H1 (cell line): ENCODE data around the gene YWHAQ. TPM values are rescaled to one million over a fixed set of nuclear protein-coding genes. Genes with fewer than 3 reads are reported as not detected.

Experiments
- CTCF ChIA-PET: fragments of 300-600 bp; sonication (Branson Sonifier 250); formaldehyde crosslinking; loops from one replicate; lab custom pipeline; 2021; ENCODE audit not compliant: partially characterized antibody; lab: Charles Lee
- POLR2A ChIA-PET: fragments of 300-600 bp; sonication (Branson Sonifier 250); formaldehyde crosslinking; loops from one replicate; lab custom pipeline; 2021; ENCODE audit warnings: inconsistent platforms; ENCODE audit not compliant: partially characterized antibody; lab: Charles Lee
- DNase-seq, 2 experiments: peaks; one replicate each; pipeline versions ENCODE4 v3.0.0 to v3.0.0-alpha.2; 2010 to 2022; ENCODE audit warnings: low spot score in 2 of 2, low read depth in 1 of 2, mixed read lengths in 1 of 2
- FAIRE-seq: peaks from 2 replicates; lab custom pipeline; 2011; peaks lifted over from hg19 to GRCh38; lab: Jason Lieb, UNC
- H2AFZ ChIP-seq: 2 replicates; pipeline ENCODE4 v1.8.1; 2012; ENCODE audit warnings: low read length, inconsistent platforms
- H2AK5ac ChIP-seq: 2 replicates; pipeline ENCODE4 v1.6.1; 2013; ENCODE audit warnings: low read depth, low read length
- H2BK120ac ChIP-seq: replicated peaks from 2 replicates; pipeline ENCODE3; 2013; ENCODE audit warnings: low read depth, low read length, inconsistent platforms
- H2BK12ac ChIP-seq: 2 replicates; pipeline ENCODE4 v1.6.1; 2013; ENCODE audit warnings: low read depth, low read length
- H2BK15ac ChIP-seq: 2 replicates; pipeline ENCODE4 v1.6.1; 2013; ENCODE audit warnings: low read length
- H2BK20ac ChIP-seq: 2 replicates; pipeline ENCODE4 v1.6.1; 2013; ENCODE audit warnings: low read length
- H2BK5ac ChIP-seq: 2 replicates; pipeline ENCODE4 v1.6.1; 2013; ENCODE audit warnings: low read depth, low read length
- H3K14ac ChIP-seq: 2 replicates; pipeline ENCODE4 v1.6.1; 2013; ENCODE audit warnings: inconsistent platforms; ENCODE audit not compliant: insufficient read length
- H3K18ac ChIP-seq: 2 replicates; pipeline ENCODE4 v1.6.1; 2013; ENCODE audit warnings: low read length; ENCODE audit errors: extremely low read depth
- H3K23ac ChIP-seq: 2 replicates; pipeline ENCODE4 v1.6.1; 2013; ENCODE audit warnings: inconsistent platforms; ENCODE audit not compliant: insufficient read length
- H3K23me2 ChIP-seq: 2 replicates; pipeline ENCODE4 v1.6.1; 2013; ENCODE audit warnings: low read depth, low read length
- H3K27ac ChIP-seq: 2 replicates; pipeline ENCODE4 v1.6.1; 2011; ENCODE audit warnings: low read depth, low read length, inconsistent platforms
- H3K27me3 ChIP-seq, 4 experiments: replicated peaks in 1 of 4; 1 replicate in 1 of 4; 2 replicates in 3 of 4; pipeline versions ENCODE4 v1.6.1 to v1.8.1; 2011 to 2013; ENCODE audit warnings: low read length in 3 of 4, mild to moderate bottlenecking in 3 of 4, inconsistent platforms in 2 of 4, mixed read lengths in 2 of 4, moderate library complexity in 1 of 4; ENCODE audit not compliant: control insufficient read depth in 3 of 4, insufficient read depth in 3 of 4; ENCODE audit errors: extremely low read depth in 1 of 4
- H3K36me3 ChIP-seq, 4 experiments: 2 replicates each; pipeline versions ENCODE4 v1.6.1 to v1.8.1; 2011 to 2013; ENCODE audit warnings: mild to moderate bottlenecking in 4 of 4, low read length in 3 of 4, moderate library complexity in 2 of 4, control low read depth in 1 of 4, inconsistent platforms in 1 of 4; ENCODE audit not compliant: insufficient read depth in 4 of 4, control insufficient read depth in 2 of 4
- H3K4ac ChIP-seq: replicated peaks from 2 replicates; pipeline ENCODE3; 2013; ENCODE audit warnings: low read length, low read depth, mixed read lengths, inconsistent platforms; ENCODE audit not compliant: insufficient read length
- H3K4me1 ChIP-seq, 4 experiments: replicated peaks in 1 of 4; 1 replicate in 1 of 4; 2 replicates in 3 of 4; pipeline versions ENCODE4 v1.6.1 to v1.8.1; 2011 to 2013; ENCODE audit warnings: low read length in 3 of 4, inconsistent platforms in 2 of 4, mixed read lengths in 1 of 4; ENCODE audit not compliant: insufficient read depth in 4 of 4, control insufficient read depth in 3 of 4
- H3K4me2 ChIP-seq, 2 experiments: 2 replicates each; pipeline versions ENCODE4 v1.6.1 to v1.8.1; 2011 to 2013; ENCODE audit warnings: low read depth in 2 of 2, low read length in 2 of 2, control low read depth in 1 of 2, inconsistent platforms in 1 of 2, mild to moderate bottlenecking in 1 of 2; ENCODE audit not compliant: insufficient read depth in 1 of 2
- H3K4me3 ChIP-seq, 4 experiments: fragments of 200-600, 300-600 bp in 1 of 4; sonication (generic), shearing (Covaris generic), sonication (Bioruptor Twin) in 1 of 4; 2 replicates each; pipeline versions ENCODE4 v1.5.1 to v1.8.1; 2011 to 2016; ENCODE audit warnings: low read length in 4 of 4, low read depth in 3 of 4, control low read depth in 2 of 4, inconsistent platforms in 2 of 4, mild to moderate bottlenecking in 2 of 4, mixed read lengths in 1 of 4, moderate library complexity in 1 of 4; ENCODE audit not compliant: insufficient read depth in 2 of 4; ENCODE audit errors: extremely low read depth in 1 of 4
- H3K56ac ChIP-seq: replicated peaks from 2 replicates; pipeline ENCODE3; 2013; ENCODE audit warnings: low read depth, mild to moderate bottlenecking, mixed read lengths, low read length, inconsistent platforms; ENCODE audit not compliant: insufficient read length
- H3K79me1 ChIP-seq: 2 replicates; pipeline ENCODE4 v1.6.1; 2013; ENCODE audit warnings: low read depth, low read length, control low read depth
- H3K79me2 ChIP-seq, 2 experiments: 2 replicates each; pipeline versions ENCODE4 v1.6.1 to v1.8.1; 2012 to 2013; ENCODE audit warnings: low read length in 2 of 2, mild to moderate bottlenecking in 2 of 2, inconsistent platforms in 1 of 2; ENCODE audit not compliant: insufficient read depth in 2 of 2, control insufficient read depth in 1 of 2
- H3K9ac ChIP-seq, 4 experiments: replicated peaks in 1 of 4; 1 replicate in 1 of 4; 2 replicates in 3 of 4; pipeline versions ENCODE4 v1.6.1 to v1.8.1; 2011 to 2013; ENCODE audit warnings: low read depth in 3 of 4, low read length in 3 of 4, control low read depth in 2 of 4, mild to moderate bottlenecking in 2 of 4, moderate library complexity in 2 of 4, inconsistent platforms in 1 of 4; ENCODE audit errors: extremely low read depth in 1 of 4
- H3K9me3 ChIP-seq, 2 experiments: 2 replicates each; pipeline versions ENCODE4 v1.6.1 to v1.8.1; 2012 to 2013; ENCODE audit warnings: mild to moderate bottlenecking in 2 of 2, moderate library complexity in 2 of 2, control low read depth in 1 of 2, inconsistent platforms in 1 of 2, low read depth in 1 of 2, low read length in 1 of 2, mixed read lengths in 1 of 2; ENCODE audit not compliant: insufficient read depth in 2 of 2
- H4K20me1 ChIP-seq, 2 experiments: replicated peaks in 1 of 2; 2 replicates each; pipeline versions ENCODE3 to v1.8.1; 2011 to 2013; ENCODE audit warnings: inconsistent platforms in 2 of 2, low read length in 2 of 2, mild to moderate bottlenecking in 1 of 2; ENCODE audit not compliant: insufficient read depth in 2 of 2, control insufficient read depth in 1 of 2
- H4K5ac ChIP-seq: 2 replicates; pipeline ENCODE4 v1.6.1; 2013; ENCODE audit warnings: low read length, low read depth, mixed read lengths, inconsistent platforms; ENCODE audit not compliant: insufficient read length
- H4K8ac ChIP-seq: 2 replicates; pipeline ENCODE4 v1.8.0; 2013; ENCODE audit warnings: mild to moderate bottlenecking, moderate library complexity, low read length, inconsistent platforms; ENCODE audit not compliant: insufficient read depth; ENCODE audit errors: extremely low read depth
- H4K91ac ChIP-seq: replicated peaks from 2 replicates; pipeline ENCODE3; 2013; ENCODE audit warnings: low read length, mixed read lengths, inconsistent platforms; ENCODE audit not compliant: insufficient read length
- ASH2L ChIP-seq: fragments of 200-600, 300-600 bp; sonication (generic); IDR thresholded peaks from one replicate; pipeline ENCODE4 v1.7.1; 2017; ENCODE audit warnings: low read length
- CBX8 ChIP-seq: fragments of 300-800, 300-1000 bp; sonication (generic); IDR thresholded peaks from 2 replicates; pipeline ENCODE4 v1.7.1; 2016; ENCODE audit warnings: low read depth, low read length, borderline replicate concordance
- CREB1 ChIP-seq: IDR thresholded peaks from 2 replicates; pipeline ENCODE4 v1.6.1; 2012; ENCODE audit warnings: inconsistent platforms
- EGR1 ChIP-seq: IDR thresholded peaks from 2 replicates; pipeline ENCODE4 v1.6.1; 2011; ENCODE audit warnings: low read depth, low read length, borderline replicate concordance
- HDAC2 ChIP-seq, 2 experiments: fragments of 300-600 bp in 1 of 2; sonication (generic) in 1 of 2; IDR thresholded peaks; 2 replicates each; pipeline ENCODE4 v1.6.1; 2011 to 2012; ENCODE audit warnings: low read depth in 2 of 2, low read length in 2 of 2, mild to moderate bottlenecking in 2 of 2, moderate library complexity in 2 of 2, borderline replicate concordance in 1 of 2, inconsistent platforms in 1 of 2
- HDAC6 ChIP-seq: IDR thresholded peaks from one replicate; pipeline ENCODE4 v1.7.1; 2012; ENCODE audit warnings: low read depth, mild to moderate bottlenecking, inconsistent platforms, low read length, moderate library complexity
- KDM4A ChIP-seq: IDR thresholded peaks from one replicate; pipeline ENCODE4 v1.7.1; 2012; ENCODE audit warnings: low read depth, mild to moderate bottlenecking, moderate library complexity, low read length, inconsistent platforms; ENCODE audit not compliant: severe bottlenecking
- POLR2A ChIP-seq, 2 experiments: IDR thresholded peaks; 1 replicate in 1 of 2; 2 replicates in 1 of 2; pipeline ENCODE4 v1.6.1; 2011; ENCODE audit warnings: low read depth in 2 of 2, low read length in 2 of 2, mild to moderate bottlenecking in 2 of 2; ENCODE audit errors: control extremely low read depth in 1 of 2
- POU5F1 ChIP-seq: IDR thresholded peaks from 2 replicates; pipeline ENCODE4 v1.6.1; 2011; ENCODE audit warnings: low read depth, mild to moderate bottlenecking, low read length, moderate library complexity
- RFX5 ChIP-seq: IDR thresholded peaks from 2 replicates; pipeline ENCODE4 v1.6.1; 2011; ENCODE audit warnings: low read depth, low read length, improper control_type of control experiment, borderline replicate concordance
- RNF2 ChIP-seq: fragments of 200-900, 300-1000 bp; sonication (generic); IDR thresholded peaks from 2 replicates; pipeline ENCODE4 v1.7.1; 2016; ENCODE audit warnings: borderline replicate concordance, low read depth, mild to moderate bottlenecking, antibody characterized with exemption, low read length; ENCODE audit not compliant: poor library complexity, severe bottlenecking; ENCODE audit errors: missing control alignments
- RXRA ChIP-seq: IDR thresholded peaks from 2 replicates; pipeline ENCODE4 v1.6.1; 2011; ENCODE audit warnings: low read depth, mild to moderate bottlenecking, low read length, moderate library complexity; ENCODE audit not compliant: insufficient read depth
- SIX5 ChIP-seq: IDR thresholded peaks from 2 replicates; pipeline ENCODE4 v1.6.1; 2011; ENCODE audit warnings: mild to moderate bottlenecking, low read depth, low read length
- SUZ12 ChIP-seq: fragments of 200-600 bp; sonication (generic); IDR thresholded peaks from 2 replicates; pipeline ENCODE4 v1.6.1; 2012; ENCODE audit warnings: mild to moderate bottlenecking, inconsistent platforms, low read length, moderate library complexity, mixed read lengths
- WGBS, 2 experiments: shearing (Covaris generic) in 1 of 2; methylation state at CpG; one replicate each; pipeline versions ENCODE4 v1.1.6 to v1.1.7; 2013 to 2015; ENCODE audit warnings: low lambda C conversion rate in 2 of 2, mixed read lengths in 2 of 2, inconsistent platforms in 1 of 2, low coverage in 1 of 2, missing lambda C conversion rate in 1 of 2; ENCODE audit not compliant: insufficient replicate concordance in 2 of 2, insufficient coverage in 1 of 2, insufficient read length in 1 of 2; ENCODE audit errors: extremely low coverage in 1 of 2, missing lambda C conversion rate in 1 of 2; 5-methylcytosine and 5-hydroxymethylcytosine counted together
- polyA plus RNA-seq, 7 experiments: library from polyadenylated mRNA; depleted of rRNA in 3 of 7; stranded (reverse) in 5 of 7; unstranded in 2 of 7; fragments of >200 nt in 5 of 7; fragments of 200-250 nt in 2 of 7; gene quantifications; 1 replicate in 5 of 7; 2 replicates in 1 of 7; 4 replicates in 1 of 7; pipeline versions ENCODE4 v1.2.1 to v1.2.3, GENCODE V29; 2011 to 2013; ENCODE audit warnings: missing spikeins in 2 of 7, mixed read lengths in 2 of 7
- total RNA-seq: library from RNA; stranded (reverse); fragmentation: NEBNext Ultra II Directional; extraction: Animal tissue kit (Norgen Biotek cat#: 25700); gene quantifications from 2 replicates; pipeline ENCODE4 v1.2.1, GENCODE V29; 2021

The YWHAQ gene
- total and polyA plus RNA-seq, 2 of the 8 experiments (the other 6 are each of a cell fraction or from before 2014, with no cell fraction given): 244 to 480 TPM

GRCh38 chr2:9590641-9591040 lies 40.2 kb downstream of the YWHAQ start:
- Histone ChIP-seq H3K4me1 (peaks cover 0 to 3% (median 0%) of the 10 kb centered on the region in 4 experiments; a peak in 1 of 7 replicates), H4K5ac (no peak overlapping the region), H3K79me1 (peaks cover 6% of the 10 kb centered on the region; the same call in 1 of the 2 replicates), H3K23me2 (no peaks in the 10 kb centered on the region), H3K9me3 (no peaks in the 10 kb centered on the region), H3K4me2 (no peak overlapping the region), H3K79me2 (peaks cover 6 to 58% of the 10 kb centered on the region in 2 experiments; a peak in 3 of 4 replicates), H3K36me3 (peaks cover 0 to 55% (median 26%) of the 10 kb centered on the region in 4 experiments; a peak in 7 of 8 replicates), H2BK20ac (no peak overlapping the region), H2BK120ac (no peak overlapping the region), H2BK5ac (no peak overlapping the region), H3K14ac (no peak overlapping the region), H4K20me1 (peaks cover 2 to 5% of the 10 kb centered on the region in 2 experiments), H3K18ac (no peak overlapping the region), H3K56ac (no peak overlapping the region), H3K9ac (no peak overlapping the region), H2AK5ac (no peak overlapping the region), H3K4me3 (no peak overlapping the region), H2BK15ac (no peak overlapping the region), H2AFZ (no peak overlapping the region), H3K27ac (no peak overlapping the region), H3K27me3 (no peaks in the 10 kb centered on the region), H2BK12ac (no peak overlapping the region), H4K8ac (no peak overlapping the region), H3K4ac (no peak overlapping the region), H4K91ac (no peak overlapping the region), H3K23ac (no peak overlapping the region)
- WGBS, 2 experiments: 91% methylated on average over 3 of the region's 3 CpGs; no CpG with 5 or more reads in 1 of the 2 experiments
- POLR2A ChIA-PET: no interaction called here
- FAIRE-seq: no peak
- CTCF ChIA-PET: interaction anchor here (1.0 to 2.9 kb wide), 2 partner anchors 19 to 21 kb away, joined by 3 to 11 read pairs; no protein-coding TSS in a partner anchor
- TF ChIP-seq HDAC2 (IDR thresholded peaks at IDR 0.05; ENCODE audit: borderline replicate concordance in 1 of 2, low read depth in 2 of 2, low read length in 2 of 2): no peak
- no peak for TF ChIP-seq POU5F1
- no peak for TF ChIP-seq HDAC6
- no peak for TF ChIP-seq CREB1
- no peak for TF ChIP-seq RNF2
- no peak for TF ChIP-seq RXRA
- no peak for TF ChIP-seq CBX8
- TF ChIP-seq KDM4A: no peak
- no peak for TF ChIP-seq SIX5
- no peak for TF ChIP-seq RFX5
- no peak for TF ChIP-seq SUZ12
- no peak for TF ChIP-seq EGR1
- TF ChIP-seq ASH2L: no peak
- no peak for TF ChIP-seq POLR2A (IDR thresholded peaks at IDR 0.05; ENCODE audit: control extremely low read depth in 1 of 2, low read depth in 2 of 2, low read length in 2 of 2)
- DNase-seq: no peak
